Osteocyte (in vitro differentiated cells): ENCODE results near the gene TSC22D1. TPM values are rescaled to one million over a fixed set of nuclear protein-coding genes. Genes with fewer than 3 reads are reported as not detected.

Source experiments
- DNase-seq: peaks from one replicate; pipeline ENCODE4 v3.0.0; 2021; ENCODE audit warnings: mixed read lengths; ENCODE audit not compliant: unreplicated experiment; ENCODE audit errors: extremely low spot score
- H3K27ac Mint-ChIP-seq: one replicate; pipeline ENCODE4 v1.8.0; 2021; ENCODE audit warnings: mild to moderate bottlenecking, mixed read lengths; ENCODE audit not compliant: unreplicated experiment
- H3K27me3 Mint-ChIP-seq: one replicate; pipeline ENCODE4 v1.8.0; 2021; ENCODE audit warnings: mixed read lengths; ENCODE audit not compliant: unreplicated experiment
- H3K36me3 Mint-ChIP-seq: one replicate; pipeline ENCODE4 v1.8.0; 2021; ENCODE audit warnings: mixed read lengths; ENCODE audit not compliant: unreplicated experiment
- H3K4me1 Mint-ChIP-seq: one replicate; pipeline ENCODE4 v1.8.0; 2021; ENCODE audit warnings: mixed read lengths; ENCODE audit not compliant: unreplicated experiment
- H3K4me3 Mint-ChIP-seq: one replicate; pipeline ENCODE4 v1.8.0; 2021; ENCODE audit warnings: mild to moderate bottlenecking, moderate library complexity, mixed read lengths; ENCODE audit not compliant: unreplicated experiment
- H3K9me3 Mint-ChIP-seq: one replicate; pipeline ENCODE4 v1.8.0; 2021; ENCODE audit warnings: mixed read lengths; ENCODE audit not compliant: unreplicated experiment
- CTCF ChIP-seq: fragments of 200-600 bp; sonication (generic); IDR thresholded peaks from 2 replicates; pipeline ENCODE4 v1.5.0; 2021; ENCODE audit warnings: antibody characterized with exemption, mild to moderate bottlenecking, moderate library complexity
- total RNA-seq: library from RNA; stranded (reverse); gene quantifications from 2 replicates; pipeline ENCODE4 v1.2.1, GENCODE V29; 2021

TSC22D1 gene
- total RNA-seq, 1 donor from 2014 or later: 118 TPM

- no peak for DNase-seq
- no peak overlapping the region for H3K27ac Mint-ChIP-seq
- H3K36me3 Mint-ChIP-seq: no peaks in the 10 kb centered on the region
- H3K4me1 Mint-ChIP-seq: peaks cover 24% of the 10 kb centered on the region
- no peak for TF ChIP-seq CTCF
- H3K27me3 Mint-ChIP-seq: peaks cover 2% of the 10 kb centered on the region
- H3K4me3 Mint-ChIP-seq: no peak overlapping the region
- H3K9me3 Mint-ChIP-seq: no peaks in the 10 kb centered on the region
These were observed 177.1 kb downstream of the TSC22D1 start for GRCh38 chr13:44399074-44399473.

GRCh38 chr13:44398606-44399005 is 177.5 kb downstream of the TSC22D1 start:
- H3K4me1 Mint-ChIP-seq: peaks cover 21% of the 10 kb centered on the region
- H3K4me3 Mint-ChIP-seq: no peak overlapping the region
- no peaks in the 10 kb centered on the region for H3K27me3 Mint-ChIP-seq
- no peaks in the 10 kb centered on the region for H3K9me3 Mint-ChIP-seq
- H3K27ac Mint-ChIP-seq: no peak overlapping the region
- no peaks in the 10 kb centered on the region for H3K36me3 Mint-ChIP-seq
- no peak for TF ChIP-seq CTCF
- DNase-seq: no peak

GRCh38 chr13:44397766-44398223 is 178.3 kb downstream of the TSC22D1 start:
- TF ChIP-seq CTCF: no peak
- no peak for DNase-seq
- Mint-ChIP-seq H3K36me3 (no peaks in the 10 kb centered on the region), H3K4me3 (no peak overlapping the region), H3K27ac (no peak overlapping the region), H3K4me1 (peaks cover 24% of the 10 kb centered on the region), H3K27me3 (no peaks in the 10 kb centered on the region), H3K9me3 (no peaks in the 10 kb centered on the region)

GRCh38 chr13:44396701-44397580 is 179.2 kb downstream of the TSC22D1 start:
- no peak for TF ChIP-seq CTCF
- H3K27me3 Mint-ChIP-seq: no peaks in the 10 kb centered on the region
- H3K4me1 Mint-ChIP-seq: peaks cover 25% of the 10 kb centered on the region
- H3K36me3 Mint-ChIP-seq: no peaks in the 10 kb centered on the region
- H3K27ac Mint-ChIP-seq: peak overlapping the region; percentile 50
- H3K9me3 Mint-ChIP-seq: no peaks in the 10 kb centered on the region
- DNase-seq: no peak
- H3K4me3 Mint-ChIP-seq: no peak overlapping the region

- peaks cover 25% of the 10 kb centered on the region for H3K4me1 Mint-ChIP-seq
- no peaks in the 10 kb centered on the region for H3K9me3 Mint-ChIP-seq
- DNase-seq: no peak
- H3K27me3 Mint-ChIP-seq: no peaks in the 10 kb centered on the region
- H3K4me3 Mint-ChIP-seq: no peak overlapping the region
- no peak for TF ChIP-seq CTCF
- no peak overlapping the region for H3K27ac Mint-ChIP-seq
- no peaks in the 10 kb centered on the region for H3K36me3 Mint-ChIP-seq
These were observed 180.0 kb downstream of the TSC22D1 start for GRCh38 chr13:44395976-44396694.
